CD4-positive, CD25-positive, alpha-beta regulatory T cell (primary cell): ENCODE measurements around the gene CHI3L2. TPM values are rescaled to one million over a fixed set of nuclear protein-coding genes. Genes with fewer than 3 reads are reported as not detected.

ENCODE experiments used
- ATAC-seq, 2 donors: fragments of 150-1000 bp; cut with Tn5 transposase; one replicate each; pipeline ENCODE4 v1.10.0; 2021; ENCODE audit warnings: low read depth in 2 of 2, moderate number of reproducible peaks in 2 of 2, moderate library complexity in 1 of 2
- DNase-seq, 3 donors: peaks; one replicate each; pipeline versions ENCODE4 v3.0.0 to v3.0.0-alpha.2; 2012 to 2022; ENCODE audit warnings: mixed read lengths in 1 of 3
- H3K27ac ChIP-seq: one replicate; pipeline ENCODE4 v1.7.0; 2013; ENCODE audit warnings: mild to moderate bottlenecking, low read length; ENCODE audit not compliant: insufficient read depth, poor library complexity, severe bottlenecking
- H3K27me3 ChIP-seq: one replicate; pipeline ENCODE4 v1.7.0; 2013; ENCODE audit warnings: low read length; ENCODE audit not compliant: control insufficient read depth, insufficient read depth
- H3K36me3 ChIP-seq: one replicate; pipeline ENCODE4 v1.7.0; 2013; ENCODE audit warnings: mild to moderate bottlenecking, low read length, moderate library complexity; ENCODE audit not compliant: control insufficient read depth, insufficient read depth
- H3K4me1 ChIP-seq: 2 replicates; pipeline ENCODE4 v1.7.0; 2013; ENCODE audit warnings: mild to moderate bottlenecking, low read length; ENCODE audit not compliant: insufficient read depth, control insufficient read depth, poor library complexity, severe bottlenecking
- H3K4me3 ChIP-seq: one replicate; pipeline ENCODE4 v1.7.0; 2013; ENCODE audit warnings: low read depth, mild to moderate bottlenecking, low read length, moderate library complexity
- H3K9me3 ChIP-seq, 2 experiments: 1 replicate in 1 of 2; 2 replicates in 1 of 2; pipeline ENCODE4 v1.7.0; 2013; ENCODE audit warnings: low read length in 2 of 2, mild to moderate bottlenecking in 1 of 2, moderate library complexity in 1 of 2; ENCODE audit not compliant: control insufficient read depth in 2 of 2
- H3K27ac Mint-ChIP-seq, 3 donors: one replicate each; pipeline ENCODE4 v1.8.0; 2020 to 2022; ENCODE audit warnings: mild to moderate bottlenecking in 3 of 3, mixed read lengths in 3 of 3, moderate library complexity in 2 of 3
- H3K27me3 Mint-ChIP-seq: one replicate; pipeline ENCODE4 v1.8.0; 2022; ENCODE audit warnings: mild to moderate bottlenecking, mixed read lengths
- H3K36me3 Mint-ChIP-seq: one replicate; pipeline ENCODE4 v1.8.0; 2020; ENCODE audit warnings: mixed read lengths
- H3K4me1 Mint-ChIP-seq, 4 donors: one replicate each; pipeline ENCODE4 v1.8.0; 2020 to 2022; ENCODE audit warnings: mixed read lengths in 4 of 4, mild to moderate bottlenecking in 1 of 4
- H3K4me3 Mint-ChIP-seq, 4 donors: one replicate each; pipeline ENCODE4 v1.8.0; 2020 to 2022; ENCODE audit warnings: mild to moderate bottlenecking in 4 of 4, mixed read lengths in 4 of 4, moderate library complexity in 3 of 4
- H3K9me3 Mint-ChIP-seq, 7 donors: one replicate each; pipeline ENCODE4 v1.8.0; 2020 to 2022; ENCODE audit warnings: mixed read lengths in 7 of 7, mild to moderate bottlenecking in 3 of 7, moderate library complexity in 2 of 7
- polyA plus RNA-seq, 4 donors: library from polyadenylated mRNA; unstranded; fragments of 300-500 nt; fragmentation: Illumina TruSeq; gene quantifications; one replicate each; pipeline ENCODE4 v1.2.3, GENCODE V29; 2021
- total RNA-seq: library from RNA; stranded (reverse); gene quantifications from one replicate; pipeline ENCODE4 v1.2.3, GENCODE V29; 2022

The CHI3L2 gene
- total and polyA plus RNA-seq, 5 donors from 2014 or later, result 5.0 to 15.8 (median 9.7) TPM

GRCh38 chr1:111234258-111234657 is 6.7 kb downstream of the CHI3L2 start:
- Histone ChIP-seq H3K9me3 (no peaks in the 10 kb centered on the region), H3K36me3 (no peaks in the 10 kb centered on the region), H3K27me3 (no peaks in the 10 kb centered on the region), H3K4me3 (no peak overlapping the region), H3K27ac (no peak overlapping the region), H3K4me1 (peaks cover 9% of the 10 kb centered on the region)
- Mint-ChIP-seq H3K27ac (no peak overlapping the region), H3K4me1 (peaks cover 7 to 28% (median 10%) of the 10 kb centered on the region in 4 donors), H3K4me3 (no peak overlapping the region), H3K9me3 (peaks cover 0 to 2% (median 0%) of the 10 kb centered on the region in 7 donors), H3K27me3 (no peaks in the 10 kb centered on the region), H3K36me3 (peaks cover 28% of the 10 kb centered on the region)
- DNase-seq (no peak), ATAC-seq (no peak)

GRCh38 chr1:111234866-111235265 is 7.4 kb downstream of the CHI3L2 start:
- peaks cover 5% of the 10 kb centered on the region for H3K4me1 ChIP-seq
- no peak overlapping the region for H3K27ac Mint-ChIP-seq

GRCh38 chr1:111236379-111236778 is 8.9 kb downstream of the CHI3L2 start:
- no peak overlapping the region for H3K4me3 Mint-ChIP-seq
- peaks cover 5% of the 10 kb centered on the region for H3K27me3 Mint-ChIP-seq
- Histone ChIP-seq H3K27ac (no peak overlapping the region), H3K4me1 (no peaks in the 10 kb centered on the region), H3K36me3 (no peaks in the 10 kb centered on the region), H3K4me3 (no peak overlapping the region), H3K9me3 (no peaks in the 10 kb centered on the region), H3K27me3 (no peaks in the 10 kb centered on the region)
- peaks cover 35% of the 10 kb centered on the region for H3K36me3 Mint-ChIP-seq
- H3K9me3 Mint-ChIP-seq, result peaks cover 0 to 2% (median 0%) of the 10 kb centered on the region in 7 donors
- H3K27ac Mint-ChIP-seq, result no peak overlapping the region
- ATAC-seq, result no peak
- no peak for DNase-seq
- H3K4me1 Mint-ChIP-seq, result peaks cover 0 to 15% (median 3%) of the 10 kb centered on the region in 4 donors

More at GRCh38 chr1:111234866-111235265, 7.4 kb downstream of the CHI3L2 start:
- H3K4me1 Mint-ChIP-seq, result peaks cover 3 to 25% (median 9%) of the 10 kb centered on the region in 4 donors
- Histone ChIP-seq H3K36me3 (no peaks in the 10 kb centered on the region), H3K4me3 (no peak overlapping the region), H3K9me3 (no peaks in the 10 kb centered on the region), H3K27me3 (no peaks in the 10 kb centered on the region), H3K27ac (no peak overlapping the region)
- ATAC-seq (no peak), DNase-seq (no peak)
- H3K4me3 Mint-ChIP-seq, result no peak overlapping the region
- no peaks in the 10 kb centered on the region for H3K27me3 Mint-ChIP-seq
- H3K9me3 Mint-ChIP-seq, result peaks cover 0 to 1% (median 0%) of the 10 kb centered on the region in 7 donors
- peaks cover 34% of the 10 kb centered on the region for H3K36me3 Mint-ChIP-seq

- no peak for ATAC-seq
- Mint-ChIP-seq H3K36me3 (peaks cover 35% of the 10 kb centered on the region), H3K27me3 (peaks cover 5% of the 10 kb centered on the region), H3K27ac (peak overlapping the region in 1 of 3 donors; percentile 4), H3K9me3 (peaks cover 0 to 2% (median 0%) of the 10 kb centered on the region in 7 donors), H3K4me1 (peaks cover 0 to 13% (median 3%) of the 10 kb centered on the region in 4 donors), H3K4me3 (no peak overlapping the region)
- no peaks in the 10 kb centered on the region for H3K36me3 ChIP-seq
- DNase-seq, result no peak
- no peak overlapping the region for H3K27ac ChIP-seq
- H3K9me3 ChIP-seq, result no peaks in the 10 kb centered on the region
- no peaks in the 10 kb centered on the region for H3K27me3 ChIP-seq
- no peaks in the 10 kb centered on the region for H3K4me1 ChIP-seq
- H3K4me3 ChIP-seq, result no peak overlapping the region
These were observed 9.3 kb downstream of the CHI3L2 start for GRCh38 chr1:111236806-111237205.

GRCh38 chr1:111238056-111238795 is 10.7 kb downstream of the CHI3L2 start:
- Mint-ChIP-seq H3K4me3 (no peak overlapping the region), H3K27me3 (peaks cover 5% of the 10 kb centered on the region), H3K27ac (no peak overlapping the region), H3K4me1 (peaks cover 0 to 10% (median under 1%) of the 10 kb centered on the region in 4 donors), H3K9me3 (peaks cover 0 to 2% (median 0%) of the 10 kb centered on the region in 7 donors), H3K36me3 (peaks cover 39% of the 10 kb centered on the region)
- Histone ChIP-seq H3K9me3 (no peaks in the 10 kb centered on the region), H3K4me1 (no peaks in the 10 kb centered on the region), H3K36me3 (no peaks in the 10 kb centered on the region), H3K4me3 (no peak overlapping the region), H3K27me3 (no peaks in the 10 kb centered on the region), H3K27ac (no peak overlapping the region)
- ATAC-seq, result no peak
- no peak for DNase-seq

GRCh38 chr1:111241797-111242196 is 14.3 kb downstream of the CHI3L2 start:
- H3K9me3 Mint-ChIP-seq, result peaks cover 0 to 2% (median 0%) of the 10 kb centered on the region in 7 donors
- H3K4me3 ChIP-seq, result no peak overlapping the region
- H3K27me3 ChIP-seq, result no peaks in the 10 kb centered on the region
- no peak for DNase-seq
- H3K27me3 Mint-ChIP-seq, result peaks cover 5% of the 10 kb centered on the region
- H3K36me3 Mint-ChIP-seq, result peaks cover 35% of the 10 kb centered on the region
- H3K4me1 ChIP-seq, result no peaks in the 10 kb centered on the region
- H3K36me3 ChIP-seq, result no peaks in the 10 kb centered on the region
- H3K27ac ChIP-seq, result no peak overlapping the region
- H3K4me3 Mint-ChIP-seq, result no peak overlapping the region
- H3K27ac Mint-ChIP-seq, result no peak overlapping the region
- ATAC-seq, result no peak
- H3K9me3 ChIP-seq, result no peaks in the 10 kb centered on the region
- peaks cover 0 to 2% (median 0%) of the 10 kb centered on the region in 4 donors for H3K4me1 Mint-ChIP-seq

- no peak for DNase-seq
- Mint-ChIP-seq H3K27me3 (peaks cover 5% of the 10 kb centered on the region), H3K9me3 (peaks cover 0 to 2% (median 0%) of the 10 kb centered on the region in 7 donors), H3K4me3 (no peak overlapping the region), H3K27ac (no peak overlapping the region), H3K4me1 (peaks cover 0 to 2% (median 0%) of the 10 kb centered on the region in 4 donors), H3K36me3 (peaks cover 26% of the 10 kb centered on the region)
- Histone ChIP-seq H3K9me3 (no peaks in the 10 kb centered on the region), H3K36me3 (no peaks in the 10 kb centered on the region), H3K4me1 (no peaks in the 10 kb centered on the region), H3K27me3 (no peaks in the 10 kb centered on the region), H3K4me3 (no peak overlapping the region), H3K27ac (no peak overlapping the region)
- no peak for ATAC-seq
These were observed 15.5 kb downstream of the CHI3L2 start for GRCh38 chr1:111242805-111243523.
